Large intestine (tissue), 12 donors: Measurements from ENCODE around the gene DOC2B. TPM values are rescaled to one million over a fixed set of nuclear protein-coding genes. Genes with fewer than 3 reads are reported as not detected.

Experiments used
- DNase-seq, 2 donors: peaks; one replicate each; pipeline versions ENCODE4 v3.0.0 to v3.0.0-alpha.2; 2013
- H3K27ac ChIP-seq: one replicate; pipeline ENCODE4 v1.5.1; 2013; ENCODE audit warnings: low read length
- H3K27me3 ChIP-seq: 2 replicates; pipeline ENCODE4 v1.6.1; 2013; ENCODE audit warnings: low read length; ENCODE audit not compliant: control insufficient read depth, insufficient read depth
- H3K36me3 ChIP-seq: 2 replicates; pipeline ENCODE4 v1.6.1; 2013; ENCODE audit warnings: low read length; ENCODE audit not compliant: control insufficient read depth, insufficient read depth
- H3K4me1 ChIP-seq: one replicate; pipeline ENCODE4 v1.6.1; 2013; ENCODE audit warnings: low read length; ENCODE audit not compliant: control insufficient read depth, insufficient read depth
- H3K4me3 ChIP-seq: one replicate; pipeline ENCODE4 v1.5.1; 2013; ENCODE audit warnings: low read length
- H3K9me3 ChIP-seq: one replicate; pipeline ENCODE4 v1.6.1; 2013; ENCODE audit warnings: mild to moderate bottlenecking, low read depth, low read length, moderate library complexity; ENCODE audit not compliant: control insufficient read depth
- WGBS: methylation state at CpG from one replicate; pipeline ENCODE4 v1.1.5; 2013; ENCODE audit warnings: low lambda C conversion rate; ENCODE audit not compliant: insufficient coverage; 5-methylcytosine and 5-hydroxymethylcytosine counted together
- long read RNA-seq, 11 donors: transcript quantifications; one replicate each; lab custom pipeline, GENCODE V29; 2026
- polyA plus RNA-seq: library from polyadenylated mRNA; unstranded; fragments of 120-200 nt; gene quantifications from one replicate; pipeline ENCODE4 v1.2.1, GENCODE V29; 2013

Gene DOC2B
- 7.0 TPM for polyA plus RNA-seq
- long read RNA-seq, donor 1: 0 reads
- long read RNA-seq, donor 2: 0 reads
- long read RNA-seq, donor 3: 0 reads
- long read RNA-seq, donor 4: 0 reads
- long read RNA-seq, donor 5, full-length matches to known transcripts: 1 of 1 reads
- long read RNA-seq, donor 5, partial matches to known transcripts: 0 of 1 reads
- long read RNA-seq, donor 5, other reads (novel, unspliced or antisense): 0 of 1 reads
- long read RNA-seq, donor 6: 0 reads
- long read RNA-seq, donor 7, full-length matches to known transcripts: 1 of 1 reads
- long read RNA-seq, donor 7, partial matches to known transcripts: 0 of 1 reads
- long read RNA-seq, donor 7, other reads (novel, unspliced or antisense): 0 of 1 reads
- long read RNA-seq, donor 8: 0 reads
- long read RNA-seq, donor 9, full-length matches to known transcripts: 1 of 1 reads
- long read RNA-seq, donor 9, partial matches to known transcripts: 0 of 1 reads
- long read RNA-seq, donor 9, other reads (novel, unspliced or antisense): 0 of 1 reads
- long read RNA-seq, donor 10, full-length matches to known transcripts: 1 of 1 reads
- long read RNA-seq, donor 10, partial matches to known transcripts: 0 of 1 reads
- long read RNA-seq, donor 10, other reads (novel, unspliced or antisense): 0 of 1 reads
- long read RNA-seq, donor 11, full-length matches to known transcripts: 1 of 1 reads
- long read RNA-seq, donor 11, partial matches to known transcripts: 0 of 1 reads
- long read RNA-seq, donor 11, other reads (novel, unspliced or antisense): 0 of 1 reads

- Histone ChIP-seq H3K4me3 (peak within 1 kb of the TSS; percentile 10), H3K27ac (no peak within 1 kb of the TSS), H3K27me3 (peaks cover 78% of the 10 kb centered on the region), H3K9me3 (no peaks in the 10 kb centered on the region), H3K4me1 (no peaks in the 10 kb centered on the region), H3K36me3 (no peaks in the 10 kb centered on the region)
- no CpG with 5 or more reads among the region's 120 CpGs for WGBS
- peak; percentile 38 to 47 for DNase-seq
Observed at GRCh38 chr17:181245-182049, at the start of gene DOC2B. Gene DOC2B (minus strand): TSS chr17:181650. CDS start chr17:181479, 171 bp downstream.

- Histone ChIP-seq H3K27me3 (no peaks in the 10 kb centered on the region), H3K9me3 (no peaks in the 10 kb centered on the region), H3K27ac (no peak overlapping the region), H3K4me1 (no peaks in the 10 kb centered on the region), H3K4me3 (no peak overlapping the region), H3K36me3 (no peaks in the 10 kb centered on the region)
- WGBS: 88% methylated on average over 3 of the region's 7 CpGs
- DNase-seq: no peak
Observed at GRCh38 chr17:230395-230770, 48.9 kb upstream of the DOC2B start.

- Histone ChIP-seq H3K9me3 (no peaks in the 10 kb centered on the region), H3K4me3 (no peak overlapping the region), H3K27ac (no peak overlapping the region), H3K36me3 (no peaks in the 10 kb centered on the region), H3K4me1 (no peaks in the 10 kb centered on the region), H3K27me3 (no peaks in the 10 kb centered on the region)
- 93% methylated on average over 2 of the region's 15 CpGs for WGBS
- DNase-seq: no peak
Observed at GRCh38 chr17:229709-230394, 48.4 kb upstream of the DOC2B start.

GRCh38 chr17:228951-229708 lies 47.7 kb upstream of the DOC2B start:
- Histone ChIP-seq H3K27me3 (no peaks in the 10 kb centered on the region), H3K4me1 (no peaks in the 10 kb centered on the region), H3K36me3 (no peaks in the 10 kb centered on the region), H3K4me3 (no peak overlapping the region), H3K9me3 (no peaks in the 10 kb centered on the region), H3K27ac (no peak overlapping the region)
- DNase-seq: no peak
- no CpG with 5 or more reads among the region's 8 CpGs for WGBS

GRCh38 chr17:227946-228615 lies 46.6 kb upstream of the DOC2B start:
- no CpG with 5 or more reads among the region's 19 CpGs for WGBS
- Histone ChIP-seq H3K4me1 (no peaks in the 10 kb centered on the region), H3K9me3 (no peaks in the 10 kb centered on the region), H3K4me3 (no peak overlapping the region), H3K27me3 (no peaks in the 10 kb centered on the region), H3K27ac (no peak overlapping the region), H3K36me3 (no peaks in the 10 kb centered on the region)
- no peak for DNase-seq

GRCh38 chr17:227078-227945 lies 45.9 kb upstream of the DOC2B start:
- no CpG with 5 or more reads among the region's 15 CpGs for WGBS
- no peak overlapping the region for H3K4me3 ChIP-seq
- no peaks in the 10 kb centered on the region for H3K4me1 ChIP-seq
- H3K27ac ChIP-seq: no peak overlapping the region
- no peaks in the 10 kb centered on the region for H3K9me3 ChIP-seq
- no peaks in the 10 kb centered on the region for H3K27me3 ChIP-seq
- no peaks in the 10 kb centered on the region for H3K36me3 ChIP-seq
- DNase-seq: no peak

- no CpG with 5 or more reads among the region's 24 CpGs for WGBS
Observed at GRCh38 chr17:226108-227077, 44.9 kb upstream of the DOC2B start.

GRCh38 chr17:225551-225950 lies 44.1 kb upstream of the DOC2B start:
- no peak overlapping the region for H3K27ac ChIP-seq
- no peaks in the 10 kb centered on the region for H3K36me3 ChIP-seq
- DNase-seq: no peak
- no peak overlapping the region for H3K4me3 ChIP-seq
- H3K4me1 ChIP-seq: no peaks in the 10 kb centered on the region
- no peaks in the 10 kb centered on the region for H3K27me3 ChIP-seq
- no peaks in the 10 kb centered on the region for H3K9me3 ChIP-seq
- no CpG with 5 or more reads among the region's 9 CpGs for WGBS

More at GRCh38 chr17:226108-227077, 44.9 kb upstream of the DOC2B start:
- no peaks in the 10 kb centered on the region for H3K9me3 ChIP-seq
- H3K27me3 ChIP-seq: no peaks in the 10 kb centered on the region
- no peak overlapping the region for H3K27ac ChIP-seq
- DNase-seq: no peak
- no peaks in the 10 kb centered on the region for H3K4me1 ChIP-seq
- no peaks in the 10 kb centered on the region for H3K36me3 ChIP-seq
- H3K4me3 ChIP-seq: no peak overlapping the region
